DND-41 (cell line): ENCODE measurements around the gene PCED1A.
A peak's percentile ranks its signal among the peaks of the same experiment; 100 is the strongest.

ENCODE experiments used
- ATAC-seq: fragments of 200-7000 bp; cut with Tn5 transposase; 3 replicates; pipeline ENCODE4 v1.9.1; 2021; ENCODE audit warnings: low read depth; ENCODE audit not compliant: insufficient read depth
- DNase-seq: peaks from one replicate; pipeline ENCODE4 v3.0.0-alpha.2; 2020
- H2AFZ ChIP-seq: 2 replicates; pipeline ENCODE4 v1.6.0; 2012; ENCODE audit warnings: low read depth, low read length
- H3K27ac ChIP-seq: 2 replicates; pipeline ENCODE4 v1.5.1; 2012; ENCODE audit warnings: low read length, inconsistent platforms
- H3K27me3 ChIP-seq: fragments of 200-600 bp; sonication (generic); 2 replicates; pipeline ENCODE4 v1.6.0; 2012; ENCODE audit warnings: low read length, mild to moderate bottlenecking, inconsistent platforms; ENCODE audit not compliant: insufficient read depth, poor library complexity
- H3K36me3 ChIP-seq: 2 replicates; pipeline ENCODE4 v1.5.1; 2012; ENCODE audit warnings: low read length, inconsistent platforms; ENCODE audit not compliant: insufficient read depth
- H3K4me1 ChIP-seq: 2 replicates; pipeline ENCODE4 v1.5.1; 2012; ENCODE audit warnings: mild to moderate bottlenecking, low read length; ENCODE audit not compliant: insufficient read depth
- H3K4me2 ChIP-seq: 2 replicates; pipeline ENCODE4 v1.6.0; 2012; ENCODE audit warnings: mild to moderate bottlenecking, moderate library complexity, low read length, inconsistent platforms; ENCODE audit not compliant: insufficient read depth
- H3K4me3 ChIP-seq, 2 experiments: fragments of 200-600 bp in 1 of 2; shearing (Covaris generic) in 1 of 2; 2 replicates each; pipeline ENCODE4 v1.5.1; 2012 to 2016; ENCODE audit warnings: inconsistent platforms in 2 of 2, low read length in 2 of 2, mild to moderate bottlenecking in 2 of 2, low read depth in 1 of 2, moderate library complexity in 1 of 2
- H3K79me2 ChIP-seq: 2 replicates; pipeline ENCODE4 v1.6.0; 2012; ENCODE audit warnings: low read length, inconsistent platforms; ENCODE audit not compliant: insufficient read depth
- H3K9ac ChIP-seq: 2 replicates; pipeline ENCODE4 v1.6.0; 2012; ENCODE audit warnings: low read depth, mild to moderate bottlenecking, inconsistent platforms, low read length, moderate library complexity
- H3K9me3 ChIP-seq: 2 replicates; pipeline ENCODE4 v1.5.1; 2012; ENCODE audit warnings: low read length, moderate library complexity, mild to moderate bottlenecking, inconsistent platforms; ENCODE audit not compliant: insufficient read depth, severe bottlenecking
- H4K20me1 ChIP-seq: 2 replicates; pipeline ENCODE4 v1.6.0; 2012; ENCODE audit warnings: low read length; ENCODE audit not compliant: insufficient read depth
- CTCF ChIP-seq: IDR thresholded peaks from 2 replicates; pipeline ENCODE4 v1.5.1; 2012; ENCODE audit warnings: borderline replicate concordance, low read length, moderate library complexity, mild to moderate bottlenecking; ENCODE audit not compliant: poor library complexity, severe bottlenecking; ENCODE audit errors: extremely low read depth
- EZH2 ChIP-seq: IDR thresholded peaks from 3 replicates; pipeline ENCODE4 v1.6.1; 2012; ENCODE audit warnings: borderline replicate concordance, low read depth, mild to moderate bottlenecking, moderate library complexity, low read length, inconsistent platforms; ENCODE audit not compliant: severe bottlenecking

Gene PCED1A

DNA sequence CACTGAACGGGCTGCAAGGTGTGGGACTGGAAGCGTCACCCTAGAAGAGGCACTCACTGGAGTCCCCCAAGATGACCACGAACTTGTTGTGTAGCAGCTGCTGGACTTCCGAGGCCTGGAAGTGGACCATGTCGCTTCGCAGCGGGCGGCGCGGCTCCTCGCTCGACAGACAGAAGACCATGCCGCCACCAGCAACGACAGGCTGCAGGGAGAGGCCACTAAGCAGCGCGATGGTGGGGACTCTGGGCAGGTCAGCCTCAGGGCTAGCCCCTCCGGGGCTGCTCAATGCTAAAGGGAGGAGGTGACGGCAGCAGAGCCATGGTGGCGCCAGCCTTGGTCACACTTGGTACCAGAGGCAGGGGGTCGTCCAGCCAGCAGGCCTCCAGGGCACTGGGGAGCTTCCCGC lies 720 bp downstream of the PCED1A start:
- H3K27ac ChIP-seq: no peak overlapping the region
- peak overlapping the region in 1 of 2 experiments; percentile 80; a peak in 2 of 4 replicates for H3K4me3 ChIP-seq
- peak overlapping the region; percentile 100 for H2AFZ ChIP-seq
- H3K9me3 ChIP-seq: no peaks in the 10 kb centered on the region
- ATAC-seq: no peak
- H3K27me3 ChIP-seq: no peaks in the 10 kb centered on the region
- H3K9ac ChIP-seq: peak overlapping the region; percentile 61; the same call in 1 of the 2 replicates
- H3K36me3 ChIP-seq: no peaks in the 10 kb centered on the region
- no peaks in the 10 kb centered on the region for H4K20me1 ChIP-seq
- H3K4me2 ChIP-seq: peak overlapping the region; percentile 95
- peak; percentile 5 for DNase-seq
- H3K79me2 ChIP-seq: no peaks in the 10 kb centered on the region
- no peak for TF ChIP-seq EZH2
- TF ChIP-seq CTCF: no peak
- peaks cover 22% of the 10 kb centered on the region for H3K4me1 ChIP-seq

DNA sequence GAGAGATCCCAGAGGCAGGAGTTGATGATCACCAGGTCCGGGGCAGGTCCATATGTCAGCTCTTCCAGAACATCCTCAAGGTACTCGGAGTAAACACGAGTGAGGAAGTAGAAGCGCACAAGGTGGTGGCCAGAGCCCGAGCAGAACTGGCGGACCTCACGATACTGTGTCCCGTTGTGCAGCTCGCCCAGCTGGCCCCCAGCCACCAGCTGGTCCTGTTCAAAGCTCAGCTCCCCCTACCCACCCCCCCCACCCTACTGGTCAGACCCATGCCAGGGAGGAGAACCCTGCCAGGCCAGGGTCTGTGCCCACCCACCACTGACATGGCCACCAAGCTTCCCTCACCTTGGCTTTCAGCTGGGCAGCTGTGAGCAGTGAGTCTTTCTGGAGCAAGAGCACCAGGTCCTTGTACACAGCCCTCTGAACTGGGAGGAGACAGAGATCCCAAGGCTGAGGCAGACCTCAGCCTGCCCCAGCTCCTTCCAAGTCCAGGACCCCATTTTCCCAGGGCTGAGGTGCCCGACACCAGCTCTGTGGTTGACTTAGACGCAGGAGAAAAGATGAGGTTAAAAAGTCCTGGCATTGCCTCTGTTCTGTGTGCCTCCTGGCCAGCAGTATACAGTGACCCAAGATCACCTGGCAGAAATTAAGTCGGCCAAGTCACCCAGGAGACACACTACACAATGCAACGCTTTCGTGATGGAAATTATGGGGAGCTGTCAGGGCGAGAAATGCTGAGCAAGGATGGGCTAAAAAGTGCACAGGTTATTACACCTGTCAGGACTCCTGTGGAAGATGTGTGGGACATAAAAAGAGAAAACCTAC lies 1.4 kb downstream of the PCED1A start:
- ATAC-seq: no peak
- H3K4me1 ChIP-seq: peaks cover 22% of the 10 kb centered on the region
- H3K9ac ChIP-seq: no peak overlapping the region
- peak; percentile 3 for DNase-seq
- H2AFZ ChIP-seq: no peak overlapping the region
- H3K27ac ChIP-seq: no peak overlapping the region
- H4K20me1 ChIP-seq: no peaks in the 10 kb centered on the region
- peaks cover 4% of the 10 kb centered on the region for H3K27me3 ChIP-seq
- H3K36me3 ChIP-seq: no peaks in the 10 kb centered on the region
- H3K79me2 ChIP-seq: no peaks in the 10 kb centered on the region
- no peaks in the 10 kb centered on the region for H3K9me3 ChIP-seq
- TF ChIP-seq CTCF (no peak), EZH2 (no peak)
- peak overlapping the region; percentile 95; the same call in 1 of the 2 replicates for H3K4me2 ChIP-seq
- no peak overlapping the region for H3K4me3 ChIP-seq

GRCh38 chr20:2838170-2838797 lies 2.2 kb downstream of the PCED1A start:
- TF ChIP-seq EZH2: no peak
- no peak overlapping the region for H3K27ac ChIP-seq
- ATAC-seq (no peak), DNase-seq (peak; percentile 9)
- H4K20me1 ChIP-seq: no peaks in the 10 kb centered on the region
- H3K4me1 ChIP-seq: peaks cover 22% of the 10 kb centered on the region
- H3K4me2 ChIP-seq: no peak overlapping the region
- no peaks in the 10 kb centered on the region for H3K79me2 ChIP-seq
- H3K4me3 ChIP-seq: no peak overlapping the region
- H3K36me3 ChIP-seq: no peaks in the 10 kb centered on the region
- H3K9me3 ChIP-seq: no peaks in the 10 kb centered on the region
- H2AFZ ChIP-seq: no peak overlapping the region
- H3K9ac ChIP-seq: no peak overlapping the region
- H3K27me3 ChIP-seq: peaks cover 10% of the 10 kb centered on the region
